Fibroblast of lung (primary cell): ENCODE data around the gene ABCB4.

Source experiments
- EZH2 ChIP-seq: IDR thresholded peaks from 2 replicates; pipeline ENCODE4 v1.5.1; 2012; ENCODE audit warnings: low read length, control low read depth, mild to moderate bottlenecking; ENCODE audit errors: missing control alignments
- TF ChIP-seq, protein P1 (sequence below), 2 donors: IDR thresholded peaks in 1 of 2; conservative IDR thresholded peaks in 1 of 2; 1 replicate in 1 of 2; 2 replicates in 1 of 2; pipeline ENCODE4 v1.5.1; 2011 to 2012; ENCODE audit warnings: low read length in 2 of 2, control low read depth in 1 of 2, inconsistent platforms in 1 of 2, low read depth in 1 of 2, mild to moderate bottlenecking in 1 of 2

GRCh38 chr7:87432536-87432935 lies 42.9 kb downstream of the ABCB4 start:
- TF ChIP-seq, protein P1, sequence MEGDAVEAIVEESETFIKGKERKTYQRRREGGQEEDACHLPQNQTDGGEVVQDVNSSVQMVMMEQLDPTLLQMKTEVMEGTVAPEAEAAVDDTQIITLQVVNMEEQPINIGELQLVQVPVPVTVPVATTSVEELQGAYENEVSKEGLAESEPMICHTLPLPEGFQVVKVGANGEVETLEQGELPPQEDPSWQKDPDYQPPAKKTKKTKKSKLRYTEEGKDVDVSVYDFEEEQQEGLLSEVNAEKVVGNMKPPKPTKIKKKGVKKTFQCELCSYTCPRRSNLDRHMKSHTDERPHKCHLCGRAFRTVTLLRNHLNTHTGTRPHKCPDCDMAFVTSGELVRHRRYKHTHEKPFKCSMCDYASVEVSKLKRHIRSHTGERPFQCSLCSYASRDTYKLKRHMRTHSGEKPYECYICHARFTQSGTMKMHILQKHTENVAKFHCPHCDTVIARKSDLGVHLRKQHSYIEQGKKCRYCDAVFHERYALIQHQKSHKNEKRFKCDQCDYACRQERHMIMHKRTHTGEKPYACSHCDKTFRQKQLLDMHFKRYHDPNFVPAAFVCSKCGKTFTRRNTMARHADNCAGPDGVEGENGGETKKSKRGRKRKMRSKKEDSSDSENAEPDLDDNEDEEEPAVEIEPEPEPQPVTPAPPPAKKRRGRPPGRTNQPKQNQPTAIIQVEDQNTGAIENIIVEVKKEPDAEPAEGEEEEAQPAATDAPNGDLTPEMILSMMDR (conservative IDR thresholded peaks at IDR 0.05 in 1 of 2, IDR thresholded peaks at IDR 0.05 in 1 of 2; ENCODE audit: low read depth in 1 of 2, low read length in 2 of 2), result no peak
- no peak for TF ChIP-seq EZH2
